H1 (cell line): Measurements from ENCODE around the gene UPK2. TPM values are rescaled to one million over a fixed set of nuclear protein-coding genes. Genes with fewer than 3 reads are reported as not detected.

Experiments used
- EZH2 ChIP-seq: fragments of 200-600 bp; sonication (generic); IDR thresholded peaks from 2 replicates; pipeline ENCODE4 v1.7.1; 2012; ENCODE audit warnings: low read depth, mild to moderate bottlenecking, moderate library complexity, low read length, inconsistent platforms; ENCODE audit not compliant: severe bottlenecking
- GTF2F1 ChIP-seq: IDR thresholded peaks from 2 replicates; pipeline ENCODE4 v1.6.1; 2012; ENCODE audit warnings: low read depth, low read length, improper control_type of control experiment, borderline replicate concordance
- JUN ChIP-seq: IDR thresholded peaks from 2 replicates; pipeline ENCODE4 v1.6.1; 2011; ENCODE audit warnings: low read depth, mild to moderate bottlenecking, improper control_type of control experiment, low read length
- MAFK ChIP-seq: IDR thresholded peaks from 2 replicates; pipeline ENCODE4 v1.6.1; 2012; ENCODE audit warnings: low read depth, mild to moderate bottlenecking, improper control_type of control experiment, low read length
- RAD21 ChIP-seq, 2 experiments: IDR thresholded peaks in 1 of 2; conservative IDR thresholded peaks in 1 of 2; 2 replicates each; pipeline ENCODE4 v1.6.1; 2011; ENCODE audit warnings: low read depth in 2 of 2, low read length in 2 of 2, improper control_type of control experiment in 1 of 2, inconsistent platforms in 1 of 2, mild to moderate bottlenecking in 1 of 2, moderate library complexity in 1 of 2
- RBBP5 ChIP-seq: IDR thresholded peaks from 2 replicates; pipeline ENCODE4 v1.7.1; 2012; ENCODE audit warnings: low read depth, mild to moderate bottlenecking, inconsistent platforms, low read length, moderate library complexity, borderline replicate concordance
- SP1 ChIP-seq: IDR thresholded peaks from 2 replicates; pipeline ENCODE4 v1.6.1; 2011; ENCODE audit warnings: low read depth, low read length
- TAF7 ChIP-seq: optimal IDR thresholded peaks from 2 replicates; pipeline ENCODE3; 2011; ENCODE audit warnings: low read depth, mild to moderate bottlenecking, inconsistent platforms, low read length, moderate library complexity, borderline replicate concordance
- polyA plus RNA-seq, 7 experiments: library from polyadenylated mRNA; depleted of rRNA in 3 of 7; stranded (reverse) in 5 of 7; unstranded in 2 of 7; fragments of >200 nt in 5 of 7; fragments of 200-250 nt in 2 of 7; gene quantifications; 1 replicate in 5 of 7; 2 replicates in 1 of 7; 4 replicates in 1 of 7; pipeline versions ENCODE4 v1.2.1 to v1.2.3, GENCODE V29; 2011 to 2013; ENCODE audit warnings: missing spikeins in 2 of 7, mixed read lengths in 2 of 7
- total RNA-seq: library from RNA; stranded (reverse); fragmentation: NEBNext Ultra II Directional; extraction: Animal tissue kit (Norgen Biotek cat#: 25700); gene quantifications from 2 replicates; pipeline ENCODE4 v1.2.1, GENCODE V29; 2021
- TF ChIP-seq, protein P1 (sequence below): fragments of 300-600 bp; sonication (generic); IDR thresholded peaks from 2 replicates; pipeline ENCODE4 v1.7.1; 2012; ENCODE audit warnings: low read length, moderate library complexity, mild to moderate bottlenecking, inconsistent platforms; ENCODE audit not compliant: insufficient replicate concordance
- TF ChIP-seq, protein P2 (sequence below): IDR thresholded peaks from 2 replicates; pipeline ENCODE4 v1.6.1; 2011; ENCODE audit warnings: low read depth, mild to moderate bottlenecking, low read length; ENCODE audit not compliant: insufficient read depth

The UPK2 gene
- total and polyA plus RNA-seq, 2 of the 8 experiments (the other 6 are each of a cell fraction or from before 2014, with no cell fraction given) = 0.76 TPM; not detected in 1

DNA sequence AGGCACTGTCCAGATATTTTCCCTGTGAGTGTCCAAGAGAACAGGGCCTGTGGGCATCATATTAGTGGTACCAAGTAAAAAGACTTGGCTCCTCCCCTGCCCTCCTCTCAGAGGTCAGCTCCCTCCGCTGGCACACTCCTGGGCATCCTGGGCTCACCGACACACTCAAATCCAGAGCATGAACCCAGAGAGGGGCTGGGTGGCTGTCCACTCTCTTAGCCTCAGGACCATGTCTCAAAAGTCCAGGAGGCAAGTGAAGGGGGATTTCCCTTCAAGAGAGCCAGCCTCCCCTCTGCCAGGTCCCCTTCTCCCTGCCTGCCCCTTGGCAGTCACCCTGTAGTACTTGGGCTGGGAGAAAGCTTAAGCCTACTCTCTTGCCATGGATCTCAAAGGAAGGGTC, 40.7 kb upstream of the UPK2 start (continued):
- TF ChIP-seq, protein P1, sequence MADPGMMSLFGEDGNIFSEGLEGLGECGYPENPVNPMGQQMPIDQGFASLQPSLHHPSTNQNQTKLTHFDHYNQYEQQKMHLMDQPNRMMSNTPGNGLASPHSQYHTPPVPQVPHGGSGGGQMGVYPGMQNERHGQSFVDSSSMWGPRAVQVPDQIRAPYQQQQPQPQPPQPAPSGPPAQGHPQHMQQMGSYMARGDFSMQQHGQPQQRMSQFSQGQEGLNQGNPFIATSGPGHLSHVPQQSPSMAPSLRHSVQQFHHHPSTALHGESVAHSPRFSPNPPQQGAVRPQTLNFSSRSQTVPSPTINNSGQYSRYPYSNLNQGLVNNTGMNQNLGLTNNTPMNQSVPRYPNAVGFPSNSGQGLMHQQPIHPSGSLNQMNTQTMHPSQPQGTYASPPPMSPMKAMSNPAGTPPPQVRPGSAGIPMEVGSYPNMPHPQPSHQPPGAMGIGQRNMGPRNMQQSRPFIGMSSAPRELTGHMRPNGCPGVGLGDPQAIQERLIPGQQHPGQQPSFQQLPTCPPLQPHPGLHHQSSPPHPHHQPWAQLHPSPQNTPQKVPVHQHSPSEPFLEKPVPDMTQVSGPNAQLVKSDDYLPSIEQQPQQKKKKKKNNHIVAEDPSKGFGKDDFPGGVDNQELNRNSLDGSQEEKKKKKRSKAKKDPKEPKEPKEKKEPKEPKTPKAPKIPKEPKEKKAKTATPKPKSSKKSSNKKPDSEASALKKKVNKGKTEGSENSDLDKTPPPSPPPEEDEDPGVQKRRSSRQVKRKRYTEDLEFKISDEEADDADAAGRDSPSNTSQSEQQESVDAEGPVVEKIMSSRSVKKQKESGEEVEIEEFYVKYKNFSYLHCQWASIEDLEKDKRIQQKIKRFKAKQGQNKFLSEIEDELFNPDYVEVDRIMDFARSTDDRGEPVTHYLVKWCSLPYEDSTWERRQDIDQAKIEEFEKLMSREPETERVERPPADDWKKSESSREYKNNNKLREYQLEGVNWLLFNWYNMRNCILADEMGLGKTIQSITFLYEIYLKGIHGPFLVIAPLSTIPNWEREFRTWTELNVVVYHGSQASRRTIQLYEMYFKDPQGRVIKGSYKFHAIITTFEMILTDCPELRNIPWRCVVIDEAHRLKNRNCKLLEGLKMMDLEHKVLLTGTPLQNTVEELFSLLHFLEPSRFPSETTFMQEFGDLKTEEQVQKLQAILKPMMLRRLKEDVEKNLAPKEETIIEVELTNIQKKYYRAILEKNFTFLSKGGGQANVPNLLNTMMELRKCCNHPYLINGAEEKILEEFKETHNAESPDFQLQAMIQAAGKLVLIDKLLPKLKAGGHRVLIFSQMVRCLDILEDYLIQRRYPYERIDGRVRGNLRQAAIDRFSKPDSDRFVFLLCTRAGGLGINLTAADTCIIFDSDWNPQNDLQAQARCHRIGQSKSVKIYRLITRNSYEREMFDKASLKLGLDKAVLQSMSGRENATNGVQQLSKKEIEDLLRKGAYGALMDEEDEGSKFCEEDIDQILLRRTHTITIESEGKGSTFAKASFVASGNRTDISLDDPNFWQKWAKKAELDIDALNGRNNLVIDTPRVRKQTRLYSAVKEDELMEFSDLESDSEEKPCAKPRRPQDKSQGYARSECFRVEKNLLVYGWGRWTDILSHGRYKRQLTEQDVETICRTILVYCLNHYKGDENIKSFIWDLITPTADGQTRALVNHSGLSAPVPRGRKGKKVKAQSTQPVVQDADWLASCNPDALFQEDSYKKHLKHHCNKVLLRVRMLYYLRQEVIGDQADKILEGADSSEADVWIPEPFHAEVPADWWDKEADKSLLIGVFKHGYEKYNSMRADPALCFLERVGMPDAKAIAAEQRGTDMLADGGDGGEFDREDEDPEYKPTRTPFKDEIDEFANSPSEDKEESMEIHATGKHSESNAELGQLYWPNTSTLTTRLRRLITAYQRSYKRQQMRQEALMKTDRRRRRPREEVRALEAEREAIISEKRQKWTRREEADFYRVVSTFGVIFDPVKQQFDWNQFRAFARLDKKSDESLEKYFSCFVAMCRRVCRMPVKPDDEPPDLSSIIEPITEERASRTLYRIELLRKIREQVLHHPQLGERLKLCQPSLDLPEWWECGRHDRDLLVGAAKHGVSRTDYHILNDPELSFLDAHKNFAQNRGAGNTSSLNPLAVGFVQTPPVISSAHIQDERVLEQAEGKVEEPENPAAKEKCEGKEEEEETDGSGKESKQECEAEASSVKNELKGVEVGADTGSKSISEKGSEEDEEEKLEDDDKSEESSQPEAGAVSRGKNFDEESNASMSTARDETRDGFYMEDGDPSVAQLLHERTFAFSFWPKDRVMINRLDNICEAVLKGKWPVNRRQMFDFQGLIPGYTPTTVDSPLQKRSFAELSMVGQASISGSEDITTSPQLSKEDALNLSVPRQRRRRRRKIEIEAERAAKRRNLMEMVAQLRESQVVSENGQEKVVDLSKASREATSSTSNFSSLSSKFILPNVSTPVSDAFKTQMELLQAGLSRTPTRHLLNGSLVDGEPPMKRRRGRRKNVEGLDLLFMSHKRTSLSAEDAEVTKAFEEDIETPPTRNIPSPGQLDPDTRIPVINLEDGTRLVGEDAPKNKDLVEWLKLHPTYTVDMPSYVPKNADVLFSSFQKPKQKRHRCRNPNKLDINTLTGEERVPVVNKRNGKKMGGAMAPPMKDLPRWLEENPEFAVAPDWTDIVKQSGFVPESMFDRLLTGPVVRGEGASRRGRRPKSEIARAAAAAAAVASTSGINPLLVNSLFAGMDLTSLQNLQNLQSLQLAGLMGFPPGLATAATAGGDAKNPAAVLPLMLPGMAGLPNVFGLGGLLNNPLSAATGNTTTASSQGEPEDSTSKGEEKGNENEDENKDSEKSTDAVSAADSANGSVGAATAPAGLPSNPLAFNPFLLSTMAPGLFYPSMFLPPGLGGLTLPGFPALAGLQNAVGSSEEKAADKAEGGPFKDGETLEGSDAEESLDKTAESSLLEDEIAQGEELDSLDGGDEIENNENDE = no peak
- TF ChIP-seq SP1 (no peak), RBBP5 (no peak), GTF2F1 (no peak), JUN (no peak), MAFK (no peak), RAD21 (IDR thresholded peaks at IDR 0.05 in 1 of 2, conservative IDR thresholded peaks at IDR 0.05 in 1 of 2; ENCODE audit: low read depth in 2 of 2, low read length in 2 of 2) (no peak), EZH2 (no peak), TAF7 (no peak)
- TF ChIP-seq, protein P2, sequence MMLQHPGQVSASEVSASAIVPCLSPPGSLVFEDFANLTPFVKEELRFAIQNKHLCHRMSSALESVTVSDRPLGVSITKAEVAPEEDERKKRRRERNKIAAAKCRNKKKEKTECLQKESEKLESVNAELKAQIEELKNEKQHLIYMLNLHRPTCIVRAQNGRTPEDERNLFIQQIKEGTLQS = no peak
